ENCODE results near the gene ABCG8. TPM values are rescaled to one million over a fixed set of nuclear protein-coding genes. Genes with fewer than 3 reads are reported as not detected.
A peak's percentile ranks its signal among the peaks of the same experiment; 100 is the strongest.

ABCG8 gene
- total RNA-seq, 3 donors from 2014 or later: 0.15 TPM; not detected in 2

DNA sequence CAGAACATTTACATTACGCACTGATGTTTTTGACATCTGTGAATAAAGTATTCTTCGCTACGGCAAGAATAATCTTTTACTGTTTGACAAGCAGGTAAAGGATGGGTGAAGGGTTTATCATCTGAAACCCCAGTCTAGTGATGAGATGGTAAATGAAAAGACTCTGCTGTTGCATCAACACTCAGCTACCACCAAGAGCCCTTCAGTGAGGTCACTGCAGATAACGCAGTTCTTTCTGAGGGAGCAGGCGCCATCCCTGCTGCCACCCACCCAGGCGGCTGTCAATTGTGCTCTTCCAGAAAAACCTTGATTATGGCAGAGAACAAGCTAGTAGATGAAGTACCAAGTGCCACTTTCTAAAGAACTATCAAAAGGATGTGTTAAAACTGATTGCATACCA lies 58.7 kb downstream of the ABCG8 start:
- Histone ChIP-seq H3K27ac (no peak overlapping the region), H3K9me3 (no peaks in the 10 kb centered on the region), H3K36me3 (no peaks in the 10 kb centered on the region), H3K27me3 (no peaks in the 10 kb centered on the region), H3K4me3 (no peak overlapping the region), H3K4me1 (no peaks in the 10 kb centered on the region)
- no peak for DNase-seq (ENCODE audit: low spot score in 2 of 2)
- intact Hi-C loops (cut with DNase I; ENCODE audit: low total_unique reads): no loop called here
- TF ChIP-seq POLR2A (IDR thresholded peaks at IDR 0.05) (no peak), POLR2AphosphoS5 (IDR thresholded peaks at IDR 0.05) (no peak)
- TF ChIP-seq, protein P1, sequence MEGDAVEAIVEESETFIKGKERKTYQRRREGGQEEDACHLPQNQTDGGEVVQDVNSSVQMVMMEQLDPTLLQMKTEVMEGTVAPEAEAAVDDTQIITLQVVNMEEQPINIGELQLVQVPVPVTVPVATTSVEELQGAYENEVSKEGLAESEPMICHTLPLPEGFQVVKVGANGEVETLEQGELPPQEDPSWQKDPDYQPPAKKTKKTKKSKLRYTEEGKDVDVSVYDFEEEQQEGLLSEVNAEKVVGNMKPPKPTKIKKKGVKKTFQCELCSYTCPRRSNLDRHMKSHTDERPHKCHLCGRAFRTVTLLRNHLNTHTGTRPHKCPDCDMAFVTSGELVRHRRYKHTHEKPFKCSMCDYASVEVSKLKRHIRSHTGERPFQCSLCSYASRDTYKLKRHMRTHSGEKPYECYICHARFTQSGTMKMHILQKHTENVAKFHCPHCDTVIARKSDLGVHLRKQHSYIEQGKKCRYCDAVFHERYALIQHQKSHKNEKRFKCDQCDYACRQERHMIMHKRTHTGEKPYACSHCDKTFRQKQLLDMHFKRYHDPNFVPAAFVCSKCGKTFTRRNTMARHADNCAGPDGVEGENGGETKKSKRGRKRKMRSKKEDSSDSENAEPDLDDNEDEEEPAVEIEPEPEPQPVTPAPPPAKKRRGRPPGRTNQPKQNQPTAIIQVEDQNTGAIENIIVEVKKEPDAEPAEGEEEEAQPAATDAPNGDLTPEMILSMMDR (IDR thresholded peaks at IDR 0.05): no peak

DNA sequence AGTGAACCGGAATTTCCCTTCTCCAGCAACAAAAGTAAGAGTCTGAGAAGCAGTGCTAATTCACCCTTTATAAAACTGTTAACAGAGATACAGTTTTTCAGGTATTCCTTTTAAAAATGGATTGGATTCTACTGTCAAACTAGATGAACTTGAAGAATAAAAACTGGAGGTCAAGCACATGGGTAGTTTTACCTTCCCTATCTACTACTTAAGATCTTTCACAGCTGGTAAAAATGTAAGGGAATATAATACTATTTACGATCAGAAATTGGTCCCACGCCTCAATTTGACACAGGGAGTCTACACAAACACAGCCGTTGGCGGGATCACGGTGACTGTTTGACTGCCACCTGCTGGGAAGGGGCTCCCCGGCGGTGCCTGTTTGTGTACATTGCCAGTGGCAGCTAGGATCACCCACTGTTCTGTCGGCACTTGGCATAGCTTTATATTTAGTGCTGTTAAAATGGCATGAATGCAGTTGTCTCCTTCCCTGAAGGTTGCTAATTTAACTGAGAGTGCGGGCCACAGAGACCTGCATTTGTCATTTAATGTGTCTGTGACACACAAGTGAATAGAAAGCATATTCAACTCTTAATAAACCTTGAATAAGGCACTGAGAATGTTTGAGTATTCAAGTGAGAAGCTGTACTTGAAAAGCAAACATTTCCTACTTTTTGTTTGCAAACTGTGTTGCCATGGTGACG lies 59.5 kb downstream of the ABCG8 start:
- H3K36me3 ChIP-seq: no peaks in the 10 kb centered on the region
- intact Hi-C loops (cut with DNase I; ENCODE audit: low total_unique reads): no loop called here
- peak overlapping the region in 1 of 3 donors; percentile 19 for H3K4me3 ChIP-seq
- no peaks in the 10 kb centered on the region for H3K4me1 ChIP-seq
- TF ChIP-seq, protein P1 (IDR thresholded peaks at IDR 0.05): peak in 1 of 3 donors; percentile 11
- TF ChIP-seq POLR2AphosphoS5 (IDR thresholded peaks at IDR 0.05) (no peak), POLR2A (IDR thresholded peaks at IDR 0.05) (no peak)
- peak in 1 of 2 donors; percentile 63 for DNase-seq (ENCODE audit: low spot score in 2 of 2)
- no peaks in the 10 kb centered on the region for H3K27me3 ChIP-seq
- H3K9me3 ChIP-seq: no peaks in the 10 kb centered on the region
- H3K27ac ChIP-seq: peak overlapping the region in 1 of 2 donors; percentile 20

DNA sequence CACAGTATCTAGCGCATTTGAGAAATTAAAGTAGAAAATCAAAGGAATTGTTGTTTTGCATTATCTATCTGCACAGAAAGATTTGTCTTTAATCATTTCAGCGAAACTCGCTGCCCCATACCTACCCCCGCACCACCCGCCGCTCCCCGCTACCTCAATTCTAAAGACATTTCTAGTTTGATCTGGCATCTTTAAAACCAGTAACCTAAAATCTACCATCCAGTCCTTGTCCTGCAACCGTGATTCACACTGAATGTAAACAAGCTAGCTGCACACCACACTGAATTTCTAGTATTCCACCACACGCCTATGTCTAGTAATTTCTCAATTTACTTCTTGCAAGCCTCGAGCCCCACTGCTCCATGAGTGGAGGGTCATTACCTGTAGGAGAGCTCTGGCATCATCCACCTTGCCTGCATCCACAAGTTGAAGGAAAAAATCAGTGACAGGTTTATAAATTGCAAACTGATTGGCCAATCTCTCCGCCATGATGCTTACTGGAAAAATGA lies 60.1 kb downstream of the ABCG8 start:
- H3K4me3 ChIP-seq: peak overlapping the region in 1 of 3 donors; percentile 19
- no peak for DNase-seq (ENCODE audit: low spot score in 2 of 2)
- no peaks in the 10 kb centered on the region for H3K4me1 ChIP-seq
- no peak for TF ChIP-seq POLR2AphosphoS5 (IDR thresholded peaks at IDR 0.05)
- TF ChIP-seq, protein P1 (IDR thresholded peaks at IDR 0.05): no peak
- no peak for TF ChIP-seq POLR2A (IDR thresholded peaks at IDR 0.05)
- intact Hi-C loops (cut with DNase I; ENCODE audit: low total_unique reads): no loop called here
- no peak overlapping the region for H3K27ac ChIP-seq
- no peaks in the 10 kb centered on the region for H3K36me3 ChIP-seq
- no peaks in the 10 kb centered on the region for H3K27me3 ChIP-seq
- no peaks in the 10 kb centered on the region for H3K9me3 ChIP-seq

DNA sequence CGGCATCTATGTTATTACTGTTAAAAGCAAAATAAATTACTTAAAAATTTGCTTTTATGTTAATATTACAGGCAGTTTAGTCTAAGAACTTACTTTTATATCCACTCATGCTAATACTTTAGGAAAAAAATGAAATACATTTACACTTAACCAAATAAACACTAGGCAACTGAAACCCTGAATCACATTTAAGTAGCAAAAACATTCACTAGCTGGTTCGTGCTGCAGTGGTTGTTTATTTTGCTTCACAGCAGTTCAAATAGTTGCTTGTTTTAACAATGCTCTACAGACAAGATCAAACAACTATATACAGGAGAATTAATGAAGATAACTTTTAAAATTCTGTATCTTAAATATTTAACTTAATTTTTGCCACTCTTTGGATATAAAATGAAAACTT lies 60.8 kb downstream of the ABCG8 start:
- no peak for DNase-seq (ENCODE audit: low spot score in 2 of 2)
- Histone ChIP-seq H3K27me3 (no peaks in the 10 kb centered on the region), H3K27ac (no peak overlapping the region), H3K4me1 (no peaks in the 10 kb centered on the region), H3K9me3 (no peaks in the 10 kb centered on the region), H3K4me3 (no peak overlapping the region), H3K36me3 (no peaks in the 10 kb centered on the region)
- intact Hi-C loops (cut with DNase I; ENCODE audit: low total_unique reads): no loop called here
- no peak for TF ChIP-seq POLR2AphosphoS5 (IDR thresholded peaks at IDR 0.05)
- TF ChIP-seq, protein P1 (IDR thresholded peaks at IDR 0.05): no peak
- no peak for TF ChIP-seq POLR2A (IDR thresholded peaks at IDR 0.05)

DNA sequence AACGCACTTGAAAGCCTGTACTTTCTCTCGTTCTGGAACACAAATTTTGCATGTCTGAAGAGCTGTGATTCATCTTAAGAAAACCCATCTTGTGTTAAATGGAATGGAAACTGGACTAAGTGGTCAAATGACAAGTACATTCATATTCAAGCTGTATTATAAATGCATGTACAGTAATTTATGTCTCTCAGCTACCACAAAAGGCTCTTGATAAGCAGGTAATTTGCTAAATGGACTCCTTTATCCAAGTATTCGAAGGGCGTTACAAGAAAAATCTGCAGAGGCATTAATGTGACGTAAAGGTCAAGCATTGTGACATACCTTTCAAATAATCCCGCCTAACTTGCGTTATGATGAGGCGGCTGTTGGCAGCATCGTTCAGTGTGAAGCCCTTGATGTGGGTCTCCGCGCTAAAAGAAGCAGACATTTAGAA lies 66.6 kb downstream of the ABCG8 start:
- no peaks in the 10 kb centered on the region for H3K27me3 ChIP-seq
- no peaks in the 10 kb centered on the region for H3K9me3 ChIP-seq
- intact Hi-C loops (cut with DNase I; ENCODE audit: low total_unique reads): no loop called here
- H3K27ac ChIP-seq: no peak overlapping the region
- TF ChIP-seq, protein P1 (IDR thresholded peaks at IDR 0.05): no peak
- TF ChIP-seq POLR2A (IDR thresholded peaks at IDR 0.05) (no peak), POLR2AphosphoS5 (IDR thresholded peaks at IDR 0.05) (no peak)
- no peaks in the 10 kb centered on the region for H3K36me3 ChIP-seq
- no peak overlapping the region for H3K4me3 ChIP-seq
- no peaks in the 10 kb centered on the region for H3K4me1 ChIP-seq
- no peak for DNase-seq (ENCODE audit: low spot score in 2 of 2)
